ENCODE measurements around the gene CDH5. TPM values are rescaled to one million over a fixed set of nuclear protein-coding genes. Genes with fewer than 3 reads are reported as not detected.

Gene CDH5
- total RNA-seq, 1 experiment from 2014 or later, result 0.28 TPM

GRCh38 chr16:66373667-66374066, 7.2 kb downstream of the CDH5 start:
- TF ChIP-seq ATF6 (CRISPR knock-in tag; IDR thresholded peaks at IDR 0.05), result no peak
- no peak for TF ChIP-seq ATF3 (CRISPR knock-in tag; conservative IDR thresholded peaks at IDR 0.05)
- TF ChIP-seq ERG (CRISPR knock-in tag; IDR thresholded peaks at IDR 0.05), result no peak
- Mint-ChIP-seq H3K27ac (no peak overlapping the region), H3K4me3 (no peak overlapping the region), H3K9me3 (no peaks in the 10 kb centered on the region), H3K4me1 (peaks cover 13% of the 10 kb centered on the region), H3K27me3 (ENCODE audit: low read depth) (no peaks in the 10 kb centered on the region), H3K36me3 (no peaks in the 10 kb centered on the region)
- ChIA-PET CTCF (interaction anchor here (1.1 to 1.2 kb wide), 2 partner anchors 11 to 16 kb away, joined by 3 to 5 read pairs; no protein-coding TSS in a partner anchor), POLR2A (no interaction called here)
- ATAC-seq (no peak), DNase-seq (ENCODE audit: low spot score) (no peak)

GRCh38 chr16:66374176-66374575, 7.7 kb downstream of the CDH5 start:
- peaks cover 8% of the 10 kb centered on the region for H3K4me1 Mint-ChIP-seq
- no peak overlapping the region for H3K4me3 Mint-ChIP-seq
- H3K36me3 Mint-ChIP-seq, result no peaks in the 10 kb centered on the region
- peak; percentile 14; the same call in 1 of the 2 replicates for ATAC-seq
- CTCF ChIA-PET, result interaction anchor here (0.6 to 1.2 kb wide), 3 partner anchors 10 to 16 kb away, joined by 3 to 5 read pairs (median 3); no protein-coding TSS in a partner anchor
- no peak for TF ChIP-seq ARID4B (CRISPR knock-in tag; IDR thresholded peaks at IDR 0.05; ENCODE audit: borderline replicate concordance)
- no peak for TF ChIP-seq TEAD4 (CRISPR knock-in tag; IDR thresholded peaks at IDR 0.05)
- TF ChIP-seq ZNF121 (CRISPR knock-in tag; IDR thresholded peaks at IDR 0.05), result no peak
- no peak for TF ChIP-seq OVOL2 (CRISPR knock-in tag; IDR thresholded peaks at IDR 0.05; ENCODE audit: borderline replicate concordance)
- TF ChIP-seq ATF6 (CRISPR knock-in tag; IDR thresholded peaks at IDR 0.05), result no peak
- DNase-seq (ENCODE audit: low spot score), result no peak
- POLR2A ChIA-PET, result no interaction called here
- no peak overlapping the region for H3K27ac Mint-ChIP-seq
- H3K9me3 Mint-ChIP-seq, result peaks cover under 1% of the 10 kb centered on the region; the same call in 1 of the 2 replicates
- no peaks in the 10 kb centered on the region for H3K27me3 Mint-ChIP-seq (ENCODE audit: low read depth)

- ChIA-PET CTCF (interaction anchor here (1.1 kb wide), 1 partner anchor 18 kb away, joined by 4 read pairs; no protein-coding TSS in a partner anchor), POLR2A (no interaction called here)
- Mint-ChIP-seq H3K4me3 (no peak overlapping the region), H3K27me3 (ENCODE audit: low read depth) (no peaks in the 10 kb centered on the region), H3K36me3 (no peaks in the 10 kb centered on the region), H3K9me3 (peaks cover 9% of the 10 kb centered on the region), H3K4me1 (peaks cover 7% of the 10 kb centered on the region; the same call in 1 of the 2 replicates), H3K27ac (no peak overlapping the region)
- ATAC-seq (no peak), DNase-seq (ENCODE audit: low spot score) (no peak)
- TF ChIP-seq ZNF121 (CRISPR knock-in tag; IDR thresholded peaks at IDR 0.05) (no peak), AFF4 (CRISPR knock-in tag; IDR thresholded peaks at IDR 0.05; ENCODE audit: borderline replicate concordance) (no peak), NFE2L1 (CRISPR knock-in tag; IDR thresholded peaks at IDR 0.05) (no peak), JUN (CRISPR knock-in tag; IDR thresholded peaks at IDR 0.05) (no peak), NR2C2 (CRISPR knock-in tag; IDR thresholded peaks at IDR 0.05) (no peak), GTF2I (CRISPR knock-in tag; conservative IDR thresholded peaks at IDR 0.05) (no peak), CTCF (IDR thresholded peaks at IDR 0.05) (no peak), TP53 (CRISPR knock-in tag; IDR thresholded peaks at IDR 0.05) (no peak), ZNF396 (CRISPR knock-in tag; IDR thresholded peaks at IDR 0.05; ENCODE audit: borderline replicate concordance) (no peak)
Observed at GRCh38 chr16:66375451-66375850, 9.0 kb downstream of the CDH5 start.

Measured in WTC11 (cell line).